Panc1 (cell line): ENCODE measurements around the gene MC1R. TPM values are rescaled to one million over a fixed set of nuclear protein-coding genes. Genes with fewer than 3 reads are reported as not detected.
"Not testable (repeated sequence)": the region's sequence is repeated elsewhere in the genome, so short reads cannot be mapped to it uniquely, and the experiment has no call there.

Experiments used
- ATAC-seq: fragments of 200-7000 bp; cut with Tn5 transposase; 2 replicates; pipeline ENCODE4 v1.9.1; 2020; ENCODE audit warnings: mild to moderate bottlenecking, moderate library complexity
- BruUV-seq: library from RNA; stranded (reverse); fragments of 400-500 nt; replicated peaks from 2 replicates; lab custom pipeline; 2021; lab: Mats Ljungman, UMichigan
- CTCF ChIA-PET: fragments of 300-600 bp; sonication (Branson Sonifier 250); formaldehyde crosslinking; loops from one replicate; lab custom pipeline; 2022; ENCODE audit warnings: antibody characterized with exemption; lab: Charles Lee
- POLR2A ChIA-PET: fragments of 300-600 bp; sonication (Branson Sonifier 250); formaldehyde crosslinking; loops from one replicate; lab custom pipeline; 2022; ENCODE audit warnings: antibody characterized with exemption; lab: Charles Lee
- DNase-seq: peaks from one replicate; pipeline ENCODE4 v3.0.0-alpha.2; 2010; ENCODE audit warnings: low read depth, low spot score
- H3K27ac ChIP-seq: 2 replicates; pipeline ENCODE4 v1.5.1; 2011; ENCODE audit warnings: mild to moderate bottlenecking, low read length, inconsistent platforms
- H3K27me3 ChIP-seq: fragments of 200-500 bp; sonication (Bioruptor generic); 2 replicates; pipeline ENCODE4 v1.6.0; 2014; ENCODE audit warnings: low read length, inconsistent platforms; ENCODE audit not compliant: control insufficient read depth, insufficient read depth
- H3K36me3 ChIP-seq: fragments of 200-500 bp; sonication (Bioruptor generic); 2 replicates; pipeline ENCODE4 v1.5.1; 2014; ENCODE audit warnings: inconsistent platforms, mild to moderate bottlenecking, low read length, moderate library complexity; ENCODE audit not compliant: control insufficient read depth, insufficient read depth
- H3K4me1 ChIP-seq: 2 replicates; pipeline ENCODE4 v1.5.1; 2011; ENCODE audit warnings: inconsistent platforms, mild to moderate bottlenecking, low read length, moderate library complexity; ENCODE audit not compliant: control insufficient read depth, insufficient read depth
- H3K4me3 ChIP-seq, 2 experiments: 2 replicates each; pipeline ENCODE4 v1.5.1; 2011 to 2012; ENCODE audit warnings: low read depth in 2 of 2, low read length in 2 of 2, mild to moderate bottlenecking in 2 of 2, inconsistent platforms in 1 of 2, moderate library complexity in 1 of 2
- H3K9me3 ChIP-seq: fragments of 200-500 bp; sonication (Bioruptor generic); 2 replicates; pipeline ENCODE4 v1.5.1; 2014; ENCODE audit warnings: low read depth, mild to moderate bottlenecking, inconsistent platforms, low read length, moderate library complexity; ENCODE audit not compliant: control insufficient read depth, insufficient read depth
- CTCF ChIP-seq: fragments of 450-650 bp; IDR thresholded peaks from 2 replicates; pipeline ENCODE4 v1.5.1; 2017; ENCODE audit warnings: mild to moderate bottlenecking
- POLR2AphosphoS5 ChIP-seq: IDR thresholded peaks from 2 replicates; pipeline ENCODE4 v1.6.1; 2012; ENCODE audit warnings: mild to moderate bottlenecking, low read depth, low read length, moderate library complexity
- REST ChIP-seq, 2 experiments: IDR thresholded peaks; 2 replicates each; pipeline ENCODE4 v1.6.1; 2011 to 2012; ENCODE audit warnings: low read depth in 2 of 2, control low read depth in 1 of 2, low read length in 1 of 2, mild to moderate bottlenecking in 1 of 2, moderate library complexity in 1 of 2; ENCODE audit not compliant: insufficient read depth in 1 of 2
- SIN3A ChIP-seq: IDR thresholded peaks from 2 replicates; pipeline ENCODE4 v1.6.1; 2012; ENCODE audit warnings: low read depth, mild to moderate bottlenecking, low read length, moderate library complexity, borderline replicate concordance; ENCODE audit not compliant: insufficient read depth
- TCF7L2 ChIP-seq: IDR thresholded peaks from 2 replicates; pipeline ENCODE4 v1.6.1; 2011; ENCODE audit warnings: mild to moderate bottlenecking, low read depth, low read length, inconsistent platforms
- in situ Hi-C: cut with HindIII; loops from 2 replicates; pipeline ENCODE4 v1.10.0; 2016; ENCODE audit warnings: low sequenced_read_pairs, low pct_unique_long_range_greater_than_20kb
- intact Hi-C: fragments of 100-400 bp; cut with micrococcal nuclease; formaldehyde crosslinking; loops from one replicate; pipeline ENCODE4 v1.10.0; 2022; ENCODE audit not compliant: unreplicated experiment
- total RNA-seq: library from RNA; stranded (reverse); gene quantifications from one replicate; pipeline ENCODE4 v1.2.1, GENCODE V29; 2021; ENCODE audit not compliant: unreplicated experiment

Gene MC1R
- total RNA-seq, 1 experiment from 2014 or later: 8.7 TPM

- DNase-seq (no peak), ATAC-seq (no peak; the same call in 1 of the 2 replicates)
- POLR2A ChIA-PET: no interaction called here
- in situ Hi-C loops: no loop called here
- CTCF ChIA-PET: no interaction called here
- H3K36me3 ChIP-seq: peaks cover 3% of the 10 kb centered on the region
- no peaks in the 10 kb centered on the region for H3K4me1 ChIP-seq
- no peaks in the 10 kb centered on the region for H3K27me3 ChIP-seq
- no TSS peak for BruUV-seq
- H3K4me3 ChIP-seq: no peak overlapping the region
- intact Hi-C loops: no loop called here
- no peak for TF ChIP-seq TCF7L2
- TF ChIP-seq CTCF: no peak
- no peak for TF ChIP-seq POLR2AphosphoS5
- no peak for TF ChIP-seq REST (IDR thresholded peaks at IDR 0.05; ENCODE audit: insufficient read depth in 1 of 2, low read depth in 2 of 2, low read length in 1 of 2)
- no peak for TF ChIP-seq SIN3A
- H3K27ac ChIP-seq: no peak overlapping the region
- no peaks in the 10 kb centered on the region for H3K9me3 ChIP-seq
Measured at GRCh38 chr16:89931964-89932363, 13.3 kb downstream of the MC1R start.

- H3K4me3 ChIP-seq, H3K9me3 ChIP-seq, H3K27ac ChIP-seq, H3K36me3 ChIP-seq, H3K27me3 ChIP-seq, ATAC-seq, in situ Hi-C loops, intact Hi-C loops, CTCF ChIA-PET, BruUV-seq, H3K4me1 ChIP-seq, DNase-seq, POLR2A ChIA-PET: not testable (repeated sequence)
Measured at GRCh38 chr16:89934019-89934418, 15.4 kb downstream of the MC1R start.

GRCh38 chr16:89934611-89935553 lies 16.2 kb downstream of the MC1R start:
- Histone ChIP-seq H3K36me3 (no peaks in the 10 kb centered on the region), H3K27ac (no peak overlapping the region), H3K4me3 (no peak overlapping the region), H3K9me3 (no peaks in the 10 kb centered on the region), H3K4me1 (no peaks in the 10 kb centered on the region), H3K27me3 (no peaks in the 10 kb centered on the region)
- CTCF ChIA-PET: no interaction called here
- intact Hi-C loops: no loop called here
- ATAC-seq (no peak), DNase-seq (no peak)
- POLR2A ChIA-PET: no interaction called here
- TF ChIP-seq CTCF (no peak), REST (IDR thresholded peaks at IDR 0.05; ENCODE audit: insufficient read depth in 1 of 2, low read depth in 2 of 2, low read length in 1 of 2) (no peak), TCF7L2 (no peak), SIN3A (no peak), POLR2AphosphoS5 (no peak)
- in situ Hi-C loops: no loop called here
- no TSS peak for BruUV-seq
